NCI-H526 (cell line): ENCODE results near the gene PPIF.

ENCODE experiments used
- DNase-seq, 2 experiments: peaks; one replicate each; lab custom pipeline; 2025; lab: John Stamatoyannopoulos, UW

Gene PPIF

GRCh38 chr10:79347226-79347893 lies at the start of gene PPIF:
Gene PPIF, plus strand, starts transcription at chr10:79347469. Its CDS starts 80 bp downstream, at chr10:79347549.
- peak; percentile 67 to 94 for DNase-seq

DNA sequence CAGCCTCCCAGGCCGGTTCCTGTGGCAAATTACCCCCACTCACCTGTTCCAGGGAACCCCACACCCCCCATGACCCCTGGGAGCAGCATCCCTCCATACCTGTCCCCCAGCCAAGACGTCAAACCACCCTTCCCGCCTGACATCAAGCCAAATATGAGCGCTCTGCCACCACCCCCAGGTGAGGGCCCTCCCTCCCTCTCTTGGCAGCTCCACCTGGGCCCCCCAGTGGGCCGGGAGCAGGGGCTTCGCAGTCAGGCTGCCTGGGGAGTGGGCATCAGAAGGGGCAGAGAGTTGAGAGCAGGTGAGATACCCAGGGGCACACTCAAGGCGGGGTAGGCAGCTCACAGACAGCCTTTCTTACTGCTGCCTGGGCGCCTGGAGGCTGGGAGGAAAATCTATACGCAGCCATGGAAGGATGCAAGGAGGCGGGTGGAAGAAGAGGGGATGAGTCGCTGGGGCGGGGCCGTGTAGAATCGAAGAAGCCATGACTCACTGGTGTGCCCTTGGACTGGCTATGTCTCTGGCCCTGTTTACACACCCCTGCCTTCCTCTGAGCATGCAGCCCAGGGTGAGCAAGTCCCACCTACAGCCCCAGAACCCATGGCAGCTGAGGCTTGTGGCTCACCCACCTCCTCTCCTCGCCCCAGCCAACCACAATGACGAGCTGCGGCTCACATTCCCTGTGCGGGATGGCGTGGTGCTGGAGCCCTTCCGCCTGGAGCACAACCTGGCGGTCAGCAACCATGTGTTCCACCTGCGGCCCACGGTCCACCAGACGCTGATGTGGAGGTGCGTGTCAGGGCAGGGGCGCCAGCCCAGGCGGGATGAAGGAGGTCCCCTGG lies 48.6 kb upstream of the PPIF start:
- DNase-seq: no peak

GRCh38 chr10:79299397-79300241 lies 47.6 kb upstream of the PPIF start:
- DNase-seq: no peak

DNA sequence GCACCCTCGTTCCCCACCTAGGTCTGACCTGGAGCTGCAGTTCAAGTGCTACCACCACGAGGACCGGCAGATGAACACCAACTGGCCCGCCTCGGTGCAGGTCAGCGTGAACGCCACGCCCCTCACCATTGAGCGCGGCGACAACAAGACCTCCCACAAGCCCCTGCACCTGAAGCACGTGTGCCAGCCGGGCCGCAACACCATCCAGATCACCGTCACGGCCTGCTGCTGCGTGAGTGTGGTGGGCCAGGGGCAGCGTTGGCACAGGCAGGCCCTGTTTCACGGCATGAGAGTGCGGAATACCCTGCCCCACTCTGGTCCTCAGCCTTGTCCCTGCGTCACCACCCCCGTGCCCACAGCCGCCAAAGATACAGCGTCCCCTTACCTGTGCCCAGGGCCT lies 46.6 kb upstream of the PPIF start:
- no peak for DNase-seq

- peak in 1 of 2 experiments; percentile 31 for DNase-seq
These were observed 45.3 kb upstream of the PPIF start for GRCh38 chr10:79301754-79302530.

GRCh38 chr10:79303631-79304478 lies 43.4 kb upstream of the PPIF start:
- DNase-seq: no peak

- DNase-seq: no peak
These were observed 42.7 kb upstream of the PPIF start for GRCh38 chr10:79304479-79305087.

DNA sequence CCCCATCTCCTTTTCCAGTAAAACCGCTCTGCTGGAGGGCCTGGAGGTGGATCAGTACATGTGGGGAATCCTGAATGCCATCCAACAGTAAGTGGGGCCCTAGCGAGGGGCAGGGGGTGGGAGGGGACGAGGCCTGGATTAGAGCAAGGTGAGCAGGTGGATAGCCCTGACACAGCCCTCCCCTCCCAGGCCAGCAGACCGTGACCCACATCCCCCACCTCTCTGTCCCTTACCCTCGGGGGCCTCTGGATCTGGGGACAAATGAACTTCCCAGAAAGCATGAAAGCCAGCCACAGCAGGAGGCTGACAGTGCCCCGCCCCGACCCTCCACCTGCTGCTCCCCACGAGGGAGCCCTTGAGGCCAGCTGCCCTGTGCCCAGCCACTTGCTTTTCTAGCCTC lies 41.8 kb upstream of the PPIF start:
- DNase-seq: no peak

DNA sequence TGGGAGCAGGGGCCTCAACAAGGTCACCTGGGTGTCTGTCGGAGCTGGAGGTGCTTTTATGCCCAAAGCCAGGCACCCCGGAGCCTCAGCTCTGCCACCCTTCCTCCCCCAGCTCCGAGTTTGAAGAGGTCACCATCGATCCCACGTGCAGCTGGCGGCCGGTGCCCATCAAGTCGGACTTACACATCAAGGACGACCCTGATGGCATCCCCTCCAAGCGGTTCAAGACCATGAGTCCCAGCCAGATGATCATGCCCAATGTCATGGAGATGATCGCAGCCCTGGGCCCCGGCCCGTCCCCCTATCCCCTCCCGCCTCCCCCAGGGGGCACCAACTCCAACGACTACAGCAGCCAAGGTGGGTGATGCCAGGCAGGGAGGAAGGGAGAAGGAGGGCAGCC lies 41.3 kb upstream of the PPIF start:
- no peak for DNase-seq

DNA sequence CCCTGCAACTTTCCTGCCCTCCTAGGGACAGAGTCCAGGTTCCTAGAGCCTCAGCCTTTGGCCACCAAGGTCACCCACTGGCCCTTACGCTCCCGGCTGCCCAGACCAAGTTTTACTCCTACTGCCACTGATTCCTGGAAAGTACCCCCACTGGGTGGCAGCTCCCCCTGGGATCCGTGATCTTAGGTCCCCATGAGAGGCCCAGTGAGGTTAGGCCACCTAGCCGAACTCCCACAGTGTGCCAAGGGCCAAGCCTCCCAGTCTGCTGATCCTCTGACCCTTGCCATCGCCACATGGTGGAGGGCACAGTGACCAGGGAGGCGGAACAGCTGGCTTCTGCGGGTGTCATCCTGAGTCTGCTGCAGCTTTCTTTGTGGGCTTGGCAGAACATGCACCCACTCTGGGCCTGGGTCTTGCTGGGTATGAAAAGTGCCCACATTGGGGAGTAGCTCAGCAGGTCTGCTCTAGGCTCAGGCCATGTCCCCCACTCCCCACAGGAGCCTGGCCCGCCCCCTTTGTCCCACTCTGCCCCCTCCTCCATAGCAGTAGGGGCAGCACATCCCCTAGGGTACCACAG lies 40.5 kb upstream of the PPIF start:
- DNase-seq: no peak

DNA sequence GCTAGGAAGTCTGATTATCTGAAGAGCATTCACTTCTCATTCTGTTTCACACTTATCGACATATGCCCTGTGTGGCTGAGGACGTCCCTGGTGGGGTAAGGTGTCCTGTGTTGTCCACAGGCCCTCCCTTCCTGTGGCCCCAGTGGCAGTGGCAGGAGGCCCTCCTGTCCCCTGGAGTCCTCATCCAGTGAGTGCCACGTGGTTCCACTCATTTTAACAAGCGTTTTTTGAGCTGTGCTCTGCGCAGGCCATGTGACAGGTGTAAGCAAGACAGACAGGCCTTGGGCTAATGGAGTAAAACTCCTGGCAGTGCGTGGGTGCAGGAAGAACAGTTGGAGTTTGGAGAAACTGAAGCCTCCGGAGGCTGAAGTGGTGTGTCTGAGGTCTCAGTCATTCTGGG lies 39.3 kb upstream of the PPIF start:
- DNase-seq: no peak

- DNase-seq: no peak
These were observed 38.2 kb upstream of the PPIF start for GRCh38 chr10:79308969-79309665.

GRCh38 chr10:79310200-79310865 lies 36.9 kb upstream of the PPIF start:
- no peak for DNase-seq

DNA sequence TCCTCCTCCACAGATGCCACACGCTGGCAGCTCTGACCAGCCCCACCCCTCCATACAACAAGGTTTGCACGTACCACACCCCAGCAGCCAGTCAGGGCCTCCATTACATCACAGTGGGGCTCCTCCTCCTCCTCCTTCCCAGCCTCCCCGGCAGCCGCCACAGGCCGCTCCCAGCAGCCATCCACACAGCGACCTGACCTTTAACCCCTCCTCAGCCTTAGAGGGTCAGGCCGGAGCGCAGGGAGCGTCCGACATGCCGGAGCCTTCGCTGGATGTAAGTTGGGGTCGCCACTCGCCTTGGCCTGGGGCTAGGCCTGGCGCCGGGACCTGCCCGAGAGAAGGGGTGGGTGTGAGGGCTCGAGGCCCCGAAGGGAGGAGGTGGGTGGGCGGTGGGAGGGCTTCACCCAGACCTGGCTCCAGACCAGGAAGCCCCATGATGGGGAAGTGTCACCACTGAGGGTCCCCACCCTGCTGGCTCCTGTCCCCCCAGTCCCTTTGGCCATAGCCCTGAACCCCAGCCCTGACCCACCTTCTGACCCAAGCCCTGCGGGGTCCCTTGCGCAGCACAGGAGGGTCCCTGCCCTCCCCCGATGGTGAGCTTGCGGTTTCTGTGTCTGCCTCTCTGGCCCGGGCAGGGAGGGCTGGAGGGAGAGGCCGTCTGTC lies 36.2 kb upstream of the PPIF start:
- DNase-seq: no peak

- DNase-seq: no peak
These were observed 35.5 kb upstream of the PPIF start for GRCh38 chr10:79311581-79312407.

- no peak for DNase-seq
These were observed 34.6 kb upstream of the PPIF start for GRCh38 chr10:79312601-79313187.

DNA sequence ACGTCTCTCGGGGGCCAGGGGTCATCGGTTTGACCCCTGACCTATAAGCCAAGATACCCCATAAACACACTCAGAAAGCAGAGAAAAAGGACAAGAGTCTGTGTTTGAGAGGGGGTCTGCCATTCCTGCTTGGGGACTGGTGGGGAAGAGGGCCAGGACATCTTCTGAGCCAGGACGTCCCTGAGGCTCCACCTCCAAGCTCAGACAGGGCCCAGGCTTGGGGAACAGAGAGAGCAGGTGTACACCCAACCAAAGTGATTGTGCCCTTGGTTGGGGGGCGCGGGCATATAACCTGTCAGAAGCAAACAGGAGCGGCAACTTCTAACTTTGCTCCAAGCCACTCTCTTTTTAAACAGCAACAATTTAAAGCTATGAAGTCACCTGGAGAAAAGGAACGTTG lies 33.9 kb upstream of the PPIF start:
- no peak for DNase-seq
